ENCODE measurements around the gene VPS11. TPM values are rescaled to one million over a fixed set of nuclear protein-coding genes. Genes with fewer than 3 reads are reported as not detected.

VPS11 gene
- polyA plus RNA-seq, 1 experiment: 15.9 TPM

DNA sequence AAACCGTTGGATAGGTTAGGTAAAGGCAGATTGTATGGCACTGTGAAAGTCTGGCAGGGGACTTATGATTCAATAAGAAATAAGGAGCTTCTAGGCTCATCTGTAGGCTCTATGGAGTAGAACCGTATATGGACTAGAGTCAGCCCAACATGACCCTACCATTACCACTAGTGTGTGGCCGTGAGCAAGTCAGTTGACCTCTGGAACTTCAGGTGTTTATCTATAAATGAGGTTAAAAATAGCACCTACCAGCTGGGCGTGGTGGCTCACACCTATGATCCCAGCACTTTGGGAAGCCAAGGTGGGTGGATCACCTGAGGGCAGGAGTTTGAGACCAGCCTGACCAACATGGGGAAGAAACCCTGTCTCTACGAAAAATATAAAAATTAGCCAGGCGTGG, 58.2 kb downstream of the VPS11 start:
- no peak overlapping the region for H3K4me3 ChIP-seq (ENCODE audit: low read depth, low read length)
- POLR2A ChIA-PET: no interaction called here

GRCh38 chr11:119126675-119127268, 59.2 kb downstream of the VPS11 start:
- Histone ChIP-seq H3K4me3 (ENCODE audit: low read depth, low read length) (no peak overlapping the region), H3K36me3 (ENCODE audit: control insufficient read depth, insufficient read depth, low read length) (peaks cover 13% of the 10 kb centered on the region), H3K27me3 (ENCODE audit: control insufficient read depth, insufficient read depth, low read length) (no peaks in the 10 kb centered on the region)
- TF ChIP-seq CTCF (IDR thresholded peaks at IDR 0.05; ENCODE audit: insufficient read depth, low read depth, low read length): no peak
- CTCF ChIA-PET: interaction anchor here (1.0 to 3.1 kb wide), 3 partner anchors 18 to 197 kb away, joined by 3 to 14 read pairs (median 3); no protein-coding TSS in a partner anchor
- no peak for DNase-seq (ENCODE audit: low read depth)
- POLR2A ChIA-PET: no interaction called here

More for the DNA sequence above, 58.2 kb downstream of the VPS11 start:
- H3K36me3 ChIP-seq (ENCODE audit: control insufficient read depth, insufficient read depth, low read length): peaks cover 8% of the 10 kb centered on the region
- DNase-seq (ENCODE audit: low read depth): no peak
- TF ChIP-seq CTCF (IDR thresholded peaks at IDR 0.05; ENCODE audit: insufficient read depth, low read depth, low read length): no peak
- no peaks in the 10 kb centered on the region for H3K27me3 ChIP-seq (ENCODE audit: control insufficient read depth, insufficient read depth, low read length)
- CTCF ChIA-PET: interaction anchor here (0.6 to 3.1 kb wide), 3 partner anchors 19 to 198 kb away, joined by 3 to 14 read pairs (median 3); no protein-coding TSS in a partner anchor

GRCh38 chr11:119130662-119131061, 63.0 kb downstream of the VPS11 start:
- ChIA-PET POLR2A (no interaction called here), CTCF (interaction anchor here (0.8 kb wide), 1 partner anchor 15 kb away, joined by 3 read pairs; no protein-coding TSS in a partner anchor)
- no peaks in the 10 kb centered on the region for H3K27me3 ChIP-seq (ENCODE audit: control insufficient read depth, insufficient read depth, low read length)
- H3K36me3 ChIP-seq (ENCODE audit: control insufficient read depth, insufficient read depth, low read length): peaks cover 26% of the 10 kb centered on the region
- H3K4me3 ChIP-seq (ENCODE audit: low read depth, low read length): no peak overlapping the region
- no peak for DNase-seq (ENCODE audit: low read depth)
- TF ChIP-seq CTCF (IDR thresholded peaks at IDR 0.05; ENCODE audit: insufficient read depth, low read depth, low read length): no peak

Other genes starting within 250 kb of the VPS11 start
- gene CXCR5, start 183.9 kb upstream of the VPS11 start, polyA plus RNA-seq (2011; rRNA removed): not detected in 2 replicates
- 8.6 and 15.0 TPM in 2 replicates for gene BCL9L, start 141.9 kb upstream of the VPS11 start, polyA plus RNA-seq (2011; rRNA removed)
- 0.18 and 0.20 TPM in 2 replicates for gene UPK2, start 111.5 kb upstream of the VPS11 start, polyA plus RNA-seq (2011; rRNA removed)
- not detected in 2 replicates for gene FOXR1, start 96.1 kb upstream of the VPS11 start, polyA plus RNA-seq (2011; rRNA removed)
- gene CENATAC, start 69.7 kb upstream of the VPS11 start, polyA plus RNA-seq (2011; rRNA removed): 10.5 and 12.0 TPM in 2 replicates
- 351 and 799 TPM in 2 replicates for gene RPS25, start 49.5 kb upstream of the VPS11 start, polyA plus RNA-seq (2011; rRNA removed)
- 167 and 211 TPM in 2 replicates for gene TRAPPC4, start 49.1 kb upstream of the VPS11 start, polyA plus RNA-seq (2011; rRNA removed)
- gene SLC37A4, start 36.9 kb upstream of the VPS11 start, polyA plus RNA-seq (2011; rRNA removed): 14.1 and 21.4 TPM in 2 replicates
- 115 and 123 TPM in 2 replicates for gene HYOU1, start 10.6 kb upstream of the VPS11 start, polyA plus RNA-seq (2011; rRNA removed)
- gene HMBS, start 17.1 kb downstream of the VPS11 start, polyA plus RNA-seq (2011; rRNA removed): 38.4 and 54.9 TPM in 2 replicates
- 67.4 and 75.6 TPM in 2 replicates for gene DPAGT1, start 34.0 kb downstream of the VPS11 start, polyA plus RNA-seq (2011; rRNA removed)
- gene C2CD2L, start 39.5 kb downstream of the VPS11 start, polyA plus RNA-seq (2011; rRNA removed): 2.8 and 5.7 TPM in 2 replicates
- gene HINFP, start 53.8 kb downstream of the VPS11 start, polyA plus RNA-seq (2011; rRNA removed): 17.6 and 27.3 TPM in 2 replicates
- 0.06 and 0.17 TPM in 2 replicates for gene ABCG4, start 81.2 kb downstream of the VPS11 start, polyA plus RNA-seq (2011; rRNA removed)
- gene NLRX1, start 100.9 kb downstream of the VPS11 start, polyA plus RNA-seq (2011; rRNA removed): 12.0 and 19.4 TPM in 2 replicates
- gene NHERF4, start 117.7 kb downstream of the VPS11 start, polyA plus RNA-seq (2011; rRNA removed): not detected in 2 replicates
- 9.3 and 11.4 TPM in 2 replicates for gene CBL, start 138.5 kb downstream of the VPS11 start, polyA plus RNA-seq (2011; rRNA removed)
- gene MCAM, start 249.3 kb downstream of the VPS11 start, polyA plus RNA-seq (2011; rRNA removed): 11.6 and 19.2 TPM in 2 replicates

Data from BJ (cell line).